ENCODE measurements around the gene SAPCD1. TPM values are rescaled to one million over a fixed set of nuclear protein-coding genes. Genes with fewer than 3 reads are reported as not detected.

The SAPCD1 gene
- total RNA-seq, 2 donors from 2014 or later, result 1.9 to 15.7 TPM

DNA sequence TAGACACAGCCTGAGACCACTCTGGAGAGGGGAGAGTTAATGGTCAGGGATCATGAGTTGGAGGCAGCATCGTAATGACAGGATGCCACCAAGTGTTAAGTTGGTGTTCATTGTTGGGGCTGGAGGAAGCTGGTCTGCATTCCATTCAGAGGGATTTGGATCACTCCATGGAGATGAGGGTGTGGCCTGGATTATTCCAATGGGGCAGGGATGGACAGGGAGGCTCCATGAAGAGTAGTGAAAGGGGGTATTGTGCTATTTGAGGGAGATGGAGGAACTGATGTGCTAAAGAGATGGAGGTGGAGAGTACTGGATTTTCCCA is 1.1 kb downstream of the SAPCD1 start:
- no peaks in the 10 kb centered on the region for H3K9me3 ChIP-seq
- WGBS, result 20% methylated on average over 1 of the region's 1 CpG
- no peak overlapping the region for H3K27ac ChIP-seq
- intact Hi-C loops (cut with DNase I), result no loop called here
- DNase-seq (ENCODE audit: low spot score), result no peak
- no peak overlapping the region for H3K4me3 ChIP-seq
- H3K4me1 ChIP-seq (replicated peaks), result no peaks in the 10 kb centered on the region
- no peaks in the 10 kb centered on the region for H3K36me3 ChIP-seq
- TF ChIP-seq, protein P1, sequence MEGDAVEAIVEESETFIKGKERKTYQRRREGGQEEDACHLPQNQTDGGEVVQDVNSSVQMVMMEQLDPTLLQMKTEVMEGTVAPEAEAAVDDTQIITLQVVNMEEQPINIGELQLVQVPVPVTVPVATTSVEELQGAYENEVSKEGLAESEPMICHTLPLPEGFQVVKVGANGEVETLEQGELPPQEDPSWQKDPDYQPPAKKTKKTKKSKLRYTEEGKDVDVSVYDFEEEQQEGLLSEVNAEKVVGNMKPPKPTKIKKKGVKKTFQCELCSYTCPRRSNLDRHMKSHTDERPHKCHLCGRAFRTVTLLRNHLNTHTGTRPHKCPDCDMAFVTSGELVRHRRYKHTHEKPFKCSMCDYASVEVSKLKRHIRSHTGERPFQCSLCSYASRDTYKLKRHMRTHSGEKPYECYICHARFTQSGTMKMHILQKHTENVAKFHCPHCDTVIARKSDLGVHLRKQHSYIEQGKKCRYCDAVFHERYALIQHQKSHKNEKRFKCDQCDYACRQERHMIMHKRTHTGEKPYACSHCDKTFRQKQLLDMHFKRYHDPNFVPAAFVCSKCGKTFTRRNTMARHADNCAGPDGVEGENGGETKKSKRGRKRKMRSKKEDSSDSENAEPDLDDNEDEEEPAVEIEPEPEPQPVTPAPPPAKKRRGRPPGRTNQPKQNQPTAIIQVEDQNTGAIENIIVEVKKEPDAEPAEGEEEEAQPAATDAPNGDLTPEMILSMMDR (IDR thresholded peaks at IDR 0.05), result no peak
- TF ChIP-seq POLR2AphosphoS5 (IDR thresholded peaks at IDR 0.05) (no peak), POLR2A (IDR thresholded peaks at IDR 0.05) (no peak)
- H3K27me3 ChIP-seq (replicated peaks; ENCODE audit: insufficient read depth), result no peaks in the 10 kb centered on the region

DNA sequence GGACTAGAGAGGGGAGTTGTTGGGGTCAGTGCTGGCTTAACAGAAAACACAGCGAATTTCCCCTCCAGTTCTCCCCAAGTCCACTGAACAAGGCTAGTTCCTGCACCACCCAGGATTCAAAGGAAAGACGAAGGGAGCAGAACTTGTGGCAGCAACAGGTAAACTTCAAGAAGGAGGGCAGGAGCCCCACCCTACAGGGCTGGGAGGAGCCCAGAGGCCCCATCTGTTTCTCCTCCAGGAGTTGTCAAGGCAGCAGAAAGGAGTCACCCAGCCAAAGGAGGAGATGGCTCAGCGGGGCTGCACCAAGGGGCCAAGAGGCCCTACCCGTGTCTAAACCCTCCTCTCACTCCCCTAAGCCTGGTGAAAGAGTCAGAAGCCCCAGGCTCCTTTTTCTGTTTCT is 1.7 kb downstream of the SAPCD1 start:
- intact Hi-C loops (cut with DNase I), result no loop called here
- TF ChIP-seq POLR2AphosphoS5 (IDR thresholded peaks at IDR 0.05) (no peak), POLR2A (IDR thresholded peaks at IDR 0.05) (no peak)
- TF ChIP-seq, protein P1 (IDR thresholded peaks at IDR 0.05), result no peak
- 90% methylated on average over 4 of the region's 4 CpGs for WGBS
- Histone ChIP-seq H3K36me3 (no peaks in the 10 kb centered on the region), H3K27ac (no peak overlapping the region), H3K4me3 (no peak overlapping the region), H3K27me3 (replicated peaks; ENCODE audit: insufficient read depth) (no peaks in the 10 kb centered on the region), H3K9me3 (no peaks in the 10 kb centered on the region), H3K4me1 (replicated peaks) (no peaks in the 10 kb centered on the region)
- DNase-seq (ENCODE audit: low spot score), result no peak

DNA sequence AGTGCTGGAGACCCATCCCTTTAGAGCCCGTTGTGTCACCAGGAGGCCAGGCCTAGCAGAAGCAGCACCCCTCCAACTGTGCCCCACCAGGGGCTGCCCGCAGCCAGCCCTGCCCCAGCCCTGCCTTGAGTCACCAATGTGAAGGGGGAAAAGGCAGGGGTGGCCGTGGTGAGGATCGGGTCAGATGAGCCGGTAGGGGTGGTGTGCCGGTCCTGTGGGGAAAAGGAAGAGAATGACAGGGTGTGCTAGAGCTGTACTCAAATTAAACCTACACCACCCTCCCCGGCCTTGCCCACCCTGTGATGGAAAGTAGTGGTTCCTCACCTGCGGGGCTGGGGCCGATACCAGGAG is 3.1 kb downstream of the SAPCD1 start:
- DNase-seq (ENCODE audit: low spot score), result no peak
- Histone ChIP-seq H3K4me3 (no peak overlapping the region), H3K9me3 (no peaks in the 10 kb centered on the region), H3K27ac (no peak overlapping the region), H3K4me1 (replicated peaks) (no peaks in the 10 kb centered on the region), H3K27me3 (replicated peaks; ENCODE audit: insufficient read depth) (no peaks in the 10 kb centered on the region), H3K36me3 (no peaks in the 10 kb centered on the region)
- 93% methylated on average over 9 of the region's 9 CpGs for WGBS
- TF ChIP-seq, protein P1 (IDR thresholded peaks at IDR 0.05), result no peak
- TF ChIP-seq POLR2AphosphoS5 (IDR thresholded peaks at IDR 0.05) (no peak), POLR2A (IDR thresholded peaks at IDR 0.05) (no peak)
- intact Hi-C loops (cut with DNase I), result no loop called here

DNA sequence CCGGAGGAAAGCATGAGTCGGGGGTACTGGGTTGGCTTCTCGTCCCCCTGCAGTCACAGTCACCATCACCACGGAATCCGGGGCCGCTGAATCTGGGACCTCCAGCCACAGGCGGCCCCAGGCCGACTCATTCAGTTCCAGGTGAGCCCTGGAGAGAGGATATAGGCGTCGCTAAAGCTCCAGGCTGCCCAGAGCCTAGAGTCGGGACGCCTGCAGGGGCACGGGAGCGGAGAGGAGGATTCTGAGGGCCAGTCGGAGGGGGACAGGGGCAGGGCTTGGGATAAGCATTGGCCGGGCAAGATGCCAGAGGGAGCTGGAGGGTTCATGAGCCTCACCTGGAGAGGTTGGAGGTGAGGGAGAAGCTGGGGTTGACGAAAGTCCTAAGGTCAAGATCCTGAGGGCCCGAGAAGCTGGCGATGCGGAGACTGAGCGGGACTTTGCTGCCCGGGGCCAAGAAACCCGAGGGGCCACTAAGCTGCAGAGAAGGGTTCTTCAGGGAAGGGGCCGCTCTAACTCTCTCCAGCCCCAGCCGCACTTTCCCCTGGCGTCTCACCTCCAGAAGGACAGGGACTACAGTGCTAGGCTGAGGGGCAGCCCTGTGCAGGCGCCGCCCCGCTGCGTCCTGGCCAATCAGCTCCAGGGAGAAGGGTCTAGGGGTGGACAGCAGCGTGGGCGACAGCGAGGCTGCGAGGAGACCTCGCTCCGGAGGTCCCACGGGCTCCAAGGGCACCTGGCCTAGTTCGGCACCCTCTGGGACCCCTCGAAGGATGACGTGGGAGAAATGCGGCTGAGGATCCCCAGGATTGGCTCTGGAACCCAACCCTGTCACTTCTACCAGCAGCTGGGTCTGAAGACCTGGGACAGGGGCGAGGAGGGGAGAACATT is 3.7 kb downstream of the SAPCD1 start:
- Histone ChIP-seq H3K4me1 (replicated peaks) (no peaks in the 10 kb centered on the region), H3K9me3 (no peaks in the 10 kb centered on the region), H3K27ac (no peak overlapping the region), H3K27me3 (replicated peaks; ENCODE audit: insufficient read depth) (no peaks in the 10 kb centered on the region), H3K4me3 (peak overlapping the region in 1 of 2 donors; percentile 15), H3K36me3 (no peaks in the 10 kb centered on the region)
- TF ChIP-seq, protein P1 (IDR thresholded peaks at IDR 0.05), result no peak
- no peak for TF ChIP-seq POLR2AphosphoS5 (IDR thresholded peaks at IDR 0.05)
- TF ChIP-seq POLR2A (IDR thresholded peaks at IDR 0.05), result no peak
- no peak for DNase-seq (ENCODE audit: low spot score)
- WGBS, result 37% methylated on average over 42 of the region's 42 CpGs
- intact Hi-C loops (cut with DNase I), result no loop called here

DNA sequence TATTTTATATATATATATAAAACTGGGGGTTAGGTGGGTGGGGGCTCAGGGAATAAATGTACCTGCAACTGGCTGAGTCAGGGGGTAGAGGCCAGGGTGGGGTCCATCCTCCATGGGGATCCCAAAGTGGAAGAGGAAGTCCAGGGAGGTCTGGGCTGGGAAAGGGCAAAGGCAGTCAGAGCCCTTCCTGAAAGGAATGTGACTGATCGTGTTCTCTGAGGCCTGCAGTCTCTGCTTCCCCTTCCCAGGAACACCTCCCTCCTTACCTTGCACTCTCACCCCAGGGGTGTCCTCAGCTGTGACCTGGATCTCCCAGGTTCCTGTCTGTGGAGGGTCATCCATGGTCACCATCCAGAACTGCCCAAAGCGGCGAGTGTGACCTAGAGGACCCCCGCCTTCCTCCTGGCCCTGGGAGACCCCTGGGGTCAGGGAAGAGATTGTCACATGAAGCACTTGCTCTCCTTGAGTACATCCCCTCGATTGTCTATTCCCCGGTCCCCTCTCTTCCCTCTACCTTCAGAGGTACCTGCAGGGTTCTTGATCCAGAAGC is 4.7 kb downstream of the SAPCD1 start:
- intact Hi-C loops (cut with DNase I), result no loop called here

More for the DNA sequence above, 4.7 kb downstream of the SAPCD1 start:
- TF ChIP-seq POLR2AphosphoS5 (IDR thresholded peaks at IDR 0.05) (no peak), POLR2A (IDR thresholded peaks at IDR 0.05) (no peak)
- TF ChIP-seq, protein P1 (IDR thresholded peaks at IDR 0.05), result no peak
- Histone ChIP-seq H3K36me3 (no peaks in the 10 kb centered on the region), H3K27ac (no peak overlapping the region), H3K4me3 (no peak overlapping the region), H3K9me3 (no peaks in the 10 kb centered on the region), H3K27me3 (replicated peaks; ENCODE audit: insufficient read depth) (no peaks in the 10 kb centered on the region), H3K4me1 (replicated peaks) (no peaks in the 10 kb centered on the region)
- DNase-seq (ENCODE audit: low spot score), result no peak
- 83% methylated on average over 6 of the region's 6 CpGs for WGBS
